ENCODE results near the gene THPO. TPM values are rescaled to one million over a fixed set of nuclear protein-coding genes. Genes with fewer than 3 reads are reported as not detected.
A peak's percentile ranks its signal among the peaks of the same experiment; 100 is the strongest.

The THPO gene
- polyA plus RNA-seq, 1 donor (not counting 4 experiments of a cell fraction or from before 2014, with no cell fraction given), result not detected

GRCh38 chr3:184345317-184346144 is 32.5 kb downstream of the THPO start:
- dilution Hi-C loops (cut with MboI; ENCODE audit: extremely low pct_ligation_motif_present, low sequenced_read_pairs), result no loop called here
- Histone ChIP-seq H3K9ac (ENCODE audit: control insufficient read depth, extremely low read depth, insufficient read depth, low read length) (no peak overlapping the region), H3K9me1 (ENCODE audit: control insufficient read depth, extremely low read depth, insufficient read depth, low read length) (peaks cover 3% of the 10 kb centered on the region), H3K9me3 (ENCODE audit: control insufficient read depth, low read depth, low read length) (no peaks in the 10 kb centered on the region), H4K20me1 (ENCODE audit: control insufficient read depth, extremely low read depth, insufficient read depth, low read length) (peaks cover 3% of the 10 kb centered on the region), H2AFZ (ENCODE audit: control insufficient read depth, low read length) (no peak overlapping the region), H3K4me2 (ENCODE audit: control insufficient read depth, extremely low read depth, insufficient read depth, low read depth, low read length) (peak overlapping the region; percentile 27), H3K27ac (ENCODE audit: control insufficient read depth, insufficient read depth, low read length) (no peak overlapping the region), H3K36me3 (ENCODE audit: control insufficient read depth in 2 of 2, extremely low read depth in 1 of 2, insufficient read depth in 2 of 2, low read length in 2 of 2) (peaks cover 15 to 17% of the 10 kb centered on the region in 2 experiments), H3K79me2 (ENCODE audit: control insufficient read depth, insufficient read depth, low read length) (peaks cover 3% of the 10 kb centered on the region), H3K4me1 (ENCODE audit: control insufficient read depth, extremely low read depth, insufficient read depth, low read length) (peaks cover 28% of the 10 kb centered on the region), H3K27me3 (ENCODE audit: control insufficient read depth, extremely low read depth, insufficient read depth, low read length) (no peaks in the 10 kb centered on the region), H3K4me3 (ENCODE audit: control insufficient read depth in 2 of 3, extremely low read depth in 1 of 3, insufficient read depth in 2 of 3, low read depth in 1 of 3, low read length in 3 of 3) (no peak overlapping the region)
- DNase-seq (ENCODE audit: low read depth, low spot score), result no peak
- no peak for FAIRE-seq
- no peak for TF ChIP-seq EZH2 (IDR thresholded peaks at IDR 0.05; ENCODE audit: low read length)
- TF ChIP-seq CTCF (optimal IDR thresholded peaks at IDR 0.05 in 1 of 3, IDR thresholded peaks at IDR 0.05 in 1 of 3, conservative IDR thresholded peaks at IDR 0.05 in 1 of 3; ENCODE audit: extremely low read depth in 1 of 3, insufficient read depth in 2 of 3, low read length in 3 of 3), result peak in 2 of 3 experiments; percentile 59 to 64

GRCh38 chr3:184344579-184345316 is 33.3 kb downstream of the THPO start:
- no peak overlapping the region for H3K27ac ChIP-seq (ENCODE audit: control insufficient read depth, insufficient read depth, low read length)
- no peak for FAIRE-seq
- peaks cover 15 to 17% of the 10 kb centered on the region in 2 experiments for H3K36me3 ChIP-seq (ENCODE audit: control insufficient read depth in 2 of 2, extremely low read depth in 1 of 2, insufficient read depth in 2 of 2, low read length in 2 of 2)

More at GRCh38 chr3:184344579-184345316, 33.3 kb downstream of the THPO start:
- H3K9me3 ChIP-seq (ENCODE audit: control insufficient read depth, low read depth, low read length), result no peaks in the 10 kb centered on the region
- H3K27me3 ChIP-seq (ENCODE audit: control insufficient read depth, extremely low read depth, insufficient read depth, low read length), result no peaks in the 10 kb centered on the region
- dilution Hi-C loops (cut with MboI; ENCODE audit: extremely low pct_ligation_motif_present, low sequenced_read_pairs), result no loop called here
- no peak for DNase-seq (ENCODE audit: low read depth, low spot score)
- no peak overlapping the region for H3K9ac ChIP-seq (ENCODE audit: control insufficient read depth, extremely low read depth, insufficient read depth, low read length)
- peaks cover 4% of the 10 kb centered on the region for H3K79me2 ChIP-seq (ENCODE audit: control insufficient read depth, insufficient read depth, low read length)
- H3K4me1 ChIP-seq (ENCODE audit: control insufficient read depth, extremely low read depth, insufficient read depth, low read length), result peaks cover 31% of the 10 kb centered on the region
- H4K20me1 ChIP-seq (ENCODE audit: control insufficient read depth, extremely low read depth, insufficient read depth, low read length), result peaks cover 3% of the 10 kb centered on the region
- no peak overlapping the region for H3K4me2 ChIP-seq (ENCODE audit: control insufficient read depth, extremely low read depth, insufficient read depth, low read depth, low read length)
- H3K9me1 ChIP-seq (ENCODE audit: control insufficient read depth, extremely low read depth, insufficient read depth, low read length), result peaks cover 3% of the 10 kb centered on the region
- no peak overlapping the region for H3K4me3 ChIP-seq (ENCODE audit: control insufficient read depth in 2 of 3, extremely low read depth in 1 of 3, insufficient read depth in 2 of 3, low read depth in 1 of 3, low read length in 3 of 3)
- no peak overlapping the region for H2AFZ ChIP-seq (ENCODE audit: control insufficient read depth, low read length)
- TF ChIP-seq EZH2 (IDR thresholded peaks at IDR 0.05; ENCODE audit: low read length), result no peak
- TF ChIP-seq CTCF (optimal IDR thresholded peaks at IDR 0.05 in 1 of 3, IDR thresholded peaks at IDR 0.05 in 1 of 3, conservative IDR thresholded peaks at IDR 0.05 in 1 of 3; ENCODE audit: extremely low read depth in 1 of 3, insufficient read depth in 2 of 3, low read length in 3 of 3), result no peak
